Measurements from ENCODE around the gene PSAPL1. TPM values are rescaled to one million over a fixed set of nuclear protein-coding genes. Genes with fewer than 3 reads are reported as not detected.

PSAPL1 gene
- total RNA-seq, 1 experiment from 2014 or later, result not detected

GRCh38 chr4:7382634-7383014 lies 52.1 kb downstream of the PSAPL1 start:
- Histone ChIP-seq H3K36me3 (no peaks in the 10 kb centered on the region), H3K4me3 (no peak overlapping the region), H3K9me3 (replicated peaks) (peaks cover 3% of the 10 kb centered on the region; the same call in 1 of the 2 replicates), H3K27me3 (no peaks in the 10 kb centered on the region; the same call in 1 of the 2 replicates), H3K27ac (no peak overlapping the region), H3K4me1 (no peaks in the 10 kb centered on the region)
- DNase-seq, result no peak

GRCh38 chr4:7381890-7382633 lies 52.7 kb downstream of the PSAPL1 start:
- H3K9me3 ChIP-seq (replicated peaks), result peaks cover 3% of the 10 kb centered on the region; the same call in 1 of the 2 replicates
- DNase-seq, result no peak
- no peak overlapping the region for H3K27ac ChIP-seq
- H3K27me3 ChIP-seq, result no peaks in the 10 kb centered on the region; the same call in 1 of the 2 replicates
- no peak overlapping the region for H3K4me3 ChIP-seq
- no peaks in the 10 kb centered on the region for H3K36me3 ChIP-seq
- no peaks in the 10 kb centered on the region for H3K4me1 ChIP-seq

GRCh38 chr4:7381221-7381889 lies 53.4 kb downstream of the PSAPL1 start:
- no peaks in the 10 kb centered on the region for H3K36me3 ChIP-seq
- H3K4me1 ChIP-seq, result no peaks in the 10 kb centered on the region
- no peak overlapping the region for H3K27ac ChIP-seq
- DNase-seq, result no peak
- peaks cover 3% of the 10 kb centered on the region; the same call in 1 of the 2 replicates for H3K9me3 ChIP-seq (replicated peaks)
- no peak overlapping the region for H3K4me3 ChIP-seq
- H3K27me3 ChIP-seq, result no peaks in the 10 kb centered on the region; the same call in 1 of the 2 replicates

Other genes with a start within 250 kb of the PSAPL1 start
- 1.1 and 1.4 TPM in 2 replicates for gene SORCS2, start 242.4 kb downstream of the PSAPL1 start, total RNA-seq (2014; rRNA removed; shearing (Covaris generic))

All from SJCRH30 (cell line).